AG10803 (cell line): ENCODE results near the gene UGDH.

Source experiments
- DNase-seq: peaks from one replicate; pipeline ENCODE4 v3.0.0; 2010; ENCODE audit warnings: low read depth
- H3K4me3 ChIP-seq: 2 replicates; pipeline ENCODE4 v1.5.1; 2011; ENCODE audit warnings: mild to moderate bottlenecking, low read length, control low read depth
- CTCF ChIP-seq: conservative IDR thresholded peaks from 2 replicates; pipeline ENCODE4 v1.5.1; 2011; ENCODE audit warnings: mild to moderate bottlenecking, low read length, control low read depth, inconsistent platforms

The UGDH gene

DNA sequence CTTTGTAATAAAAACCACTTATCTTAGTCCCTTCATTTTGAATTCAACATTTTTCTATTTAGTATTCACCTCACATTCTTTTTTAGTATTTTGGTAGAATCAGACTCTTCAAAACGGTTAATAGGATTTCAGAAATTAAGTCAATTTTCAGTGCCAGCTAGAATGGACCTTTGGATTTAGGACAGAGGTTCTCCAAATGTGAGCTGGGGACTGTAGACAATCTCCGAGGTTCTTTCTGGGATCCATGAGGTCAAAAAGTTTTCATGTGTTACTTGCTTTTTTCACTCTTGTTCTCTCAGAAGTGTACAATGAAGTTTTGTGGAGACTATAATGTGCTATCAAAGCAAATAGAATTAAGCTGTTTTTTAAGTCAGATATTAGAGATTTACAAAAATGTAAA lies 2.3 kb upstream of the UGDH start:
- no peak for TF ChIP-seq CTCF
- H3K4me3 ChIP-seq = no peak overlapping the region
- DNase-seq = no peak

DNA sequence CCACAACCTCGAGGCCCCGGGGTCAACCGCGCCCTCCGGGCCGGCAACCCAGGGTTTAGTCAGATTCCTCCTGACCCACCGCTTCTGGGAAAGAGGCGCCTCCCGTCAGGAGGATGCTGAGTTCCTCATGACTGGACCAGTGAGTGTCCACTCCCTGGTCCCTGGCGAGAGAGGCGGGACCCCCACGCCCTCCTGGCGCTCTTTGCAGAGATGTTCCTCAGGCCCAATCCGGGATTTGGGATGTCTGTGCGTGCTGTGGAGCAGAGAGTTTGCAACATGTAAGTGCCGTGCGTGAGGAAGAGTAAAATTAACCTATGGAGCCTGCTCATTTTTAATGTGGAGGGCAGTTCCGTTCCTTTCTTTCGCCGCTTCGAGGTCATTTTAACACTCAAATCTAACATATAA lies 824 bp upstream of the UGDH start:
- DNase-seq = peak; percentile 79
- TF ChIP-seq CTCF = no peak

DNA sequence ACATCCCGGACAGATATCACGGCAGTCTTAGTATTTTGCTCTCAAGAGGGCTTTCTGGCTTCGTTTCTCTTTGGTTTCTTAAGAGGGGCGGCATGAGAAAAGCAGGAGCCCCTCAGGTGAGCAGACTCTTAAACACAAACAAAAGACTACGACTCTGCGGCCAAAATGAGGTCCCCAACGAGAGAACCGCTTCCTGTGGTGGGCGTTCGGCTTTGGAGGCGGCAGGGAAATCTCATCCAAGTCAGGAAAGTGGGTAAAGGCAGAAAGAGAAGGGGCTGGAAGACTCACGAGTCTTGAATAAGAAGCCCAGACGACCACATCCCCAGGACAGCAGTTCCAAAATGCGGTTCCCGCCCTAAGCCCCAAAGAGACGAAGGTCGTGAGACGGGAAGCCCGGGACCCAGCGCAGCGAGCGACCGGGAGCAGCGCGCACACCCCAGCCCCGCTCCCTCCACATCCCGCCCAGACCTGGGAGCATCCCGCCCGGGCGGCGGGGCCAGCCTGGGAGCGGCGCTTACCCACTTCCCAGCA lies 409 bp downstream of the UGDH start:
- DNase-seq = no peak
- H3K4me3 ChIP-seq = peak overlapping the region; percentile 91
- TF ChIP-seq CTCF = no peak

More for the DNA sequence above, 824 bp upstream of the UGDH start:
- peak overlapping the region; percentile 91 for H3K4me3 ChIP-seq

DNA sequence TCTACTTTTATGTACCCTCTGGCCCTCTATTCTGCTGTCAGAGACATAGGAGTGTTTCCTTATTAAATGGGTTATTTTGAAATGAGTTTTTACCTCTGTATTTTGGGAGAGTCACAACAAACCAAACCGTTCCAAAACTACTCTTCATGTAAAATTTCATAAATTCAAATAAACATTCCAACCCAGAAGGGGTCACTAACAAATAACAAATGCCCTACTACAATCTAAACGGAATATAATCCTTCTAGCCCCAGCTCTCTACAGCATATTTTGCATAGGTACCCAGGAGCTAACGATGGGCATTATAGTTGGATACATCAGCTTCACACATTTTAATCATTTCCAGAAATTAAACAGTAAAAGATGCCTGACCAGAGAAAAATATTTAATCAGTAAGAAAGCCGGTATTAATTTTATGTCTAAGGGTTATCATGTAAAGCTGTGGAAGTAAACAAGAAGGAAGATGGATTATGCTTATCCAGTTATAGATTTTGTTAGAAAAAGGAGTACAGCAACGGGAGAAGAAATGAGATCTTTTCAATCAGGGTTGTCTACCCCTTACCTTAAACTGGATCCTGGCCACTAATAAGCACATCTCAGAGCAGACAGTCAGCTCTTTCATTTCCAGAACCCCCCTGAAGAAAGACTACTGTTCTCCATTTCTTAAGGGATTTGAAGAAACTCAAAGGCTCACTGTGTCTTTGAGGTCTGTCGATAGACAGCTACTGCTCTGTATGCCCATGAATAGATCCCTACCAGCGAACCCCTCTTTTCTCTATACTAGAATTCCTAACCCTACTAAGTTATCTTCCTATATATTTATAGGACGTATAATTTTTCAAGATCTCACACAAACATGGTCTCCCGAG lies 1.2 kb downstream of the UGDH start:
- H3K4me3 ChIP-seq = peak overlapping the region; percentile 91
- DNase-seq = no peak
- TF ChIP-seq CTCF = no peak

DNA sequence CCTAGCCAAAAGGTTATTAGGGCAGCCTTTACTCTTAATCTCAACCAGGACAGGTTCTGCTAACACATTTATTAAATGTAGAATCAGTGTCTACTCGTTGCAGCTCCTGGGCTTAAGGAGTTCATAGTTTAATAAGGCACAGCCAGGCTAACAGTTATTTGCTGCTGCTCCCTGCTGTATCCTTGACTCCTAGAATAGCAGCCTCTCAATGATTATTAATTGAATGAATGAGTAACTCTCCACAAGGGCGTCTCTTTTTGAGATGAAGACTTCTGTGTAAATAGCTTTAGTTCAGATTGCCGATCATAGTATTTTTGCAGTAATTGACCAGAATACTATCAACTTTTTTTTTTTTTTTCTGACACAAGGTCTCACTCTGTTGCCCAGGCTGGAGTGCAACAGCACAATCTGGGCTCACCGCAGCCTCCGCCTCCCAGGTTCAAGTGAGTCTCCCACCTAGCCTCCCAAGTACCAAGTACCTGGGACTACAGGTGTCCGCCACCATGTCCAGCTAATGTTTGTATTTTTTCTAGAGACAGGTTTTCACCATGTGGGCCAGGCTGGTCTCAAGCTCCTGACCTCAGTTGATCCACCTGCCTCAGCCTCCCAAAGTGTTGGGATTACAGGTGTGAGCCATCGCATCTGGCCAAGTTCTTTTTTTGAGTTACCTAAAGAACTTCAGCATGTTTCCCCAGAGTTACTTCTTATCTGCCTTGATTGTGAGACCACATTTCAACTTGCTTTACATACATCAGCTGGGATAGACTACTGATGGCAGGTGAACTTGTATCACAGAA lies 2.9 kb downstream of the UGDH start:
- no peak for TF ChIP-seq CTCF
- DNase-seq = no peak
- H3K4me3 ChIP-seq = no peak overlapping the region

- H3K4me3 ChIP-seq = no peak overlapping the region
- DNase-seq = no peak
- TF ChIP-seq CTCF = no peak
Observed at GRCh38 chr4:39522068-39522467, 5.2 kb downstream of the UGDH start.
